Middle frontal gyrus (tissue), 1 donor: ENCODE measurements around the gene CHRM5.
"Not testable (repeated sequence)": the region's sequence is repeated elsewhere in the genome, so short reads cannot be mapped to it uniquely, and the experiment has no call there.

Experiments
- DNase-seq: peaks from one replicate; pipeline ENCODE4 v3.0.0-alpha.2; 2015; ENCODE audit warnings: low spot score; ENCODE audit errors: extremely low spot score

The CHRM5 gene

GRCh38 chr15:34038871-34039789 is 70.8 kb downstream of the CHRM5 start, which contains the start of gene AVEN:
TSS of gene AVEN (minus strand) at chr15:34039204. CDS start at chr15:34039046, 158 bp downstream.
- no peak for DNase-seq

- DNase-seq: no peak
Measured at GRCh38 chr15:34039790-34040113, 71.5 kb downstream of the CHRM5 start.

GRCh38 chr15:34043391-34043790 is 75.1 kb downstream of the CHRM5 start:
- no peak for DNase-seq

- DNase-seq: no peak
Measured at GRCh38 chr15:34043813-34044212, 75.5 kb downstream of the CHRM5 start.

- DNase-seq: no peak
Measured at GRCh38 chr15:34046471-34047145, 78.3 kb downstream of the CHRM5 start.

- DNase-seq: no peak
Measured at GRCh38 chr15:34047893-34048775, 79.8 kb downstream of the CHRM5 start.

GRCh38 chr15:34049112-34049511 is 80.8 kb downstream of the CHRM5 start:
- no peak for DNase-seq

GRCh38 chr15:34050385-34050784 is 82.1 kb downstream of the CHRM5 start:
- DNase-seq: not testable (repeated sequence)

GRCh38 chr15:34054081-34054707 is 85.9 kb downstream of the CHRM5 start:
- no peak for DNase-seq

- DNase-seq: no peak
Measured at GRCh38 chr15:34055868-34056595, 87.7 kb downstream of the CHRM5 start.

- no peak for DNase-seq
Measured at GRCh38 chr15:34056911-34057310, 88.6 kb downstream of the CHRM5 start.

GRCh38 chr15:34059476-34059875 is 91.2 kb downstream of the CHRM5 start:
- no peak for DNase-seq

GRCh38 chr15:34059946-34060345 is 91.6 kb downstream of the CHRM5 start:
- no peak for DNase-seq

- no peak for DNase-seq
Measured at GRCh38 chr15:34064438-34064837, 96.1 kb downstream of the CHRM5 start.

- DNase-seq: no peak
Measured at GRCh38 chr15:34065261-34065660, 97.0 kb downstream of the CHRM5 start.

GRCh38 chr15:34065941-34066340 is 97.6 kb downstream of the CHRM5 start:
- no peak for DNase-seq

GRCh38 chr15:34070003-34070402 is 101.7 kb downstream of the CHRM5 start:
- no peak for DNase-seq

GRCh38 chr15:34076785-34077184 is 108.5 kb downstream of the CHRM5 start:
- DNase-seq: no peak

- DNase-seq: no peak
Measured at GRCh38 chr15:34078900-34079299, 110.6 kb downstream of the CHRM5 start.

GRCh38 chr15:34079904-34080303 is 111.6 kb downstream of the CHRM5 start:
- no peak for DNase-seq
